ENCODE data around the gene DOCK10. TPM values are rescaled to one million over a fixed set of nuclear protein-coding genes. Genes with fewer than 3 reads are reported as not detected.

The DOCK10 gene
- total and polyA plus RNA-seq, 10 of the 15 experiments (the other 5 are each of a cell fraction or from before 2014, with no cell fraction given) = 16.9 to 120 (median 85.5) TPM

GRCh38 chr2:224803930-224804329 is 238.3 kb downstream of the DOCK10 start:
- ChIA-PET SMC1A (ENCODE audit: uncharacterized antibody, unreplicated experiment) (interaction anchor here (0.7 kb wide), 1 partner anchor 24 kb away, joined by 3 read pairs; no protein-coding TSS in a partner anchor), RAD21 (ENCODE audit: unreplicated experiment) (interaction anchor here (1.1 kb wide), 1 partner anchor 197 kb away, joined by 3 read pairs; no protein-coding TSS in a partner anchor), POLR2A (interaction anchor here (0.7 kb wide), 1 partner anchor 27 kb away, joined by 3 read pairs; no protein-coding TSS in a partner anchor), CTCF (interaction anchor here (0.6 to 1.7 kb wide), 3 partner anchors 23 to 199 kb away, joined by 3 to 7 read pairs (median 4); no protein-coding TSS in a partner anchor)
- H3K27me3 ChIP-seq (replicated peaks in 1 of 2; ENCODE audit: control insufficient read depth in 2 of 2, insufficient read depth in 2 of 2, low read length in 1 of 2) = no peaks in the 10 kb centered on the region
- no peak overlapping the region for H3K4me2 ChIP-seq (ENCODE audit: control insufficient read depth, insufficient read depth)
- ATAC-seq (no peak), DNase-seq (ENCODE audit: low read depth, low spot score) (no peak), FAIRE-seq (no peak)
- no peaks in the 10 kb centered on the region for H3K4me1 ChIP-seq (ENCODE audit: control insufficient read depth, insufficient read depth, low read length)
- intact Hi-C loops (cut with micrococcal nuclease; ENCODE audit: unreplicated experiment) (loop anchor here (10.0 kb wide), 1 partner anchor 201 kb away; no protein-coding TSS in a partner anchor), in situ Hi-C loops (cut with MboI) (no loop called here)
- no peak overlapping the region for H3K4me3 ChIP-seq
- no peaks in the 10 kb centered on the region for H4K20me1 ChIP-seq (ENCODE audit: control insufficient read depth, insufficient read depth)
- no peak overlapping the region for H3K27ac ChIP-seq (ENCODE audit: control insufficient read depth, insufficient read depth)
- peaks cover 8 to 48% of the 10 kb centered on the region in 2 experiments for H3K36me3 ChIP-seq (ENCODE audit: control insufficient read depth in 2 of 2, insufficient read depth in 2 of 2, low read length in 1 of 2)
- H3K9ac ChIP-seq (ENCODE audit: control insufficient read depth, insufficient read depth, low read length) = no peak overlapping the region
- H3K9me3 ChIP-seq (replicated peaks; ENCODE audit: control insufficient read depth, insufficient read depth, low read length) = no peaks in the 10 kb centered on the region
- no peaks in the 10 kb centered on the region for H3K79me2 ChIP-seq (ENCODE audit: control insufficient read depth, insufficient read depth, low read length)
- TF ChIP-seq MTA2 (IDR thresholded peaks at IDR 0.05; ENCODE audit: low read depth) (no peak), ZBTB40 (IDR thresholded peaks at IDR 0.05; ENCODE audit: borderline replicate concordance) (no peak), HDGF (IDR thresholded peaks at IDR 0.05) (no peak), KAT2A (conservative IDR thresholded peaks at IDR 0.05; ENCODE audit: control insufficient read depth, low read depth, low read length) (no peak), PRDM15 (CRISPR knock-in tag; IDR thresholded peaks at IDR 0.05) (no peak), STAT3 (IDR thresholded peaks at IDR 0.05; ENCODE audit: low read depth, low read length) (no peak), KLF5 (IDR thresholded peaks at IDR 0.05; ENCODE audit: partially characterized antibody) (no peak), RELA (IDR thresholded peaks at IDR 0.05; ENCODE audit: borderline replicate concordance, partially characterized antibody) (no peak), ESRRA (IDR thresholded peaks at IDR 0.05; ENCODE audit: low read length) (no peak)
- no peak overlapping the region for H2AFZ ChIP-seq (ENCODE audit: control insufficient read depth, low read depth, low read length)
- no TSS peak for BruUV-seq (replicated peaks)
- 92% methylated on average over 1 of the region's 1 CpG for WGBS (ENCODE audit: insufficient coverage, insufficient replicate concordance, low lambda C conversion rate, missing lambda C conversion rate)
